ENCODE measurements around the gene ASGR1.
"Not testable (repeated sequence)": the region's sequence is repeated elsewhere in the genome, so short reads cannot be mapped to it uniquely, and the experiment has no call there.

ASGR1 gene

DNA sequence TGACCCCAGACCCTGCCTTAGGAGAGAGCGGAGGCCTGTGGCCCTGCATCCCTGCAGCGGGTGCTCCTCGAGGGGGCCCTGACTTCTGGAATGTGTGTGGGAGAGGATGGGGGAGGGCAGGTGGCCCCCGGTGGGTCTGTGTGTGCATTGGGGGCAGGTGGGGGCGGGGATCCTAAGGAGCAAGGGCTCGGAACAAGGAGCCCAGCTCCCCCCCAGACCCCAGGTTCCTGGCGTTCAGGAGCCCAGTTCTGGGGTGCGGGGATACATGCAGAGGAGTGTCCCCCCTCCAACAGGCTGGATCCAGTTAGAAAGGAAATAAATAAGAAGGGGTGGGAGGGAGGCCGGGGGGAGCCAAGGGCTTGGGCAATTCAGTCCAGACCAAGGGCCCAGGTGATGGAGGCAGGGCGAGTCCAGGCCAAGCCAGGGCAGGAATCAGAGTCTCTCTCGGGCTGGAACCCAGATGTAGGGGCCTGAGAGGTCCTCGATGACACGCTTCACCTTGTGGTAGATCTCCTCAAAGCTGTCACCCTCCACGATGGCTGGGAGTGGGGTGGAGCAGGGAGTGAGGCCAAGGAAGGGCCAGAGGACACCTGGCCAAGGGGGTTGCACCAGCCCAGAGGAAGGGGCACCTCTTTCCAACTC, 11.2 kb upstream of the ASGR1 start:
- no peak for DNase-seq

DNA sequence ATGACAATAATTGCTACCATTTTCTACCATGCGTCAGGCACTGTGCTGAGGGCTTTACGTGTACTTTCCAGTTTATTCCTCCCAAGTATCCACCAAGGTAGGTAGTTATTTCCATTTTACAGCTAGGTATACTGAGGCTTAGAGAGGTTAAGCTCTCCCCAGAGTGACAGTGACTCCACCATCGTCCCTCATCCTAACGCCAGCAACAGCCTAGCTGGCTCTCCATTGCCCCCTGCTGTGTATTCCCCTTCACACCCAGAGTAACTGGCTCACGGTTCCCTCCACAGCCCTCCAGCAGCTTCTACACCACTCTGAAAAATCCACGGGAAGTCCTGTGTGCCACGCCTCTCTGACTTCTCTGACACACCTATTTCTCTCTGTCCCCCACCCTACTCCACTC, 7.1 kb upstream of the ASGR1 start:
- DNase-seq: no peak

DNA sequence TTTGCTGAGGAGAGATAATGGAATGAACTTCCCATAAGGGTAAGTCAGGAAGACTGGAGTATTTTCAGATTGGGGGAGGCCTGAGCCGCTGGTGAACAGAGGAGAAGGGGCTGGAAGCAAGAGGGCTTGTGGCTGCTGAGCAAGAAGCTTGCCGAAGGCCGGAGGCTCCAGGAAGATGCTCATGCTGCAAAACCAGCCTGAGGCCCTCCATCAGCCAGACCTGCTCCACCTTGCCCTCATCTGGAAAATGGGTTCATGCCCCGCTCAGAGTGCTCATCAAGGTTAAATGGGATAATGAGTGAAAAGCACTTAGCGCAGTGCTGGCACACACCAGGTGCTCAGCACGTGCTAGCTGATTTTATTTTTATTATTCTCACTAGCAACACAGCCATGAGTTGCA, 5.5 kb upstream of the ASGR1 start:
- DNase-seq: no peak

- peak; percentile 3 to 31 for DNase-seq
Measured at GRCh38 chr17:7184091-7184488, 4.9 kb upstream of the ASGR1 start.

GRCh38 chr17:7183433-7184090, 4.4 kb upstream of the ASGR1 start:
- DNase-seq: no peak

GRCh38 chr17:7182101-7182500, 2.9 kb upstream of the ASGR1 start:
- not testable (repeated sequence) for DNase-seq

DNA sequence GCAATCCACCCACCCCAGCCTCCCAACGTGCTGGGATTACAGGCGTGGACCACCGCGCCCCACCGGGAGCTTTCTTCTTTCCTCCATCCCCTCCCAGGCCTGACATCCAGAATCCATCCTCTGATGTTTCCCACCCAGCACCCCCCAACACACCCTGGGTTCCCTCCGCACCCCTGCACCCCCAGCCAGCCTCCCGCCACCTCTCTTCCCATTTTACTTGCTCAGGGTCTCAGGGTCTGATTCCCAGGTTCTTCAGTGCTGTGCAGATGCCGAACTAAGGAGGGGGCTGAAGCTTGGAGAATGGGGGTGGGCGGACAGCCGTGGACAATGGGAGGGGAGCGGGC, 225 bp downstream of the ASGR1 start:
- no peak for DNase-seq

DNA sequence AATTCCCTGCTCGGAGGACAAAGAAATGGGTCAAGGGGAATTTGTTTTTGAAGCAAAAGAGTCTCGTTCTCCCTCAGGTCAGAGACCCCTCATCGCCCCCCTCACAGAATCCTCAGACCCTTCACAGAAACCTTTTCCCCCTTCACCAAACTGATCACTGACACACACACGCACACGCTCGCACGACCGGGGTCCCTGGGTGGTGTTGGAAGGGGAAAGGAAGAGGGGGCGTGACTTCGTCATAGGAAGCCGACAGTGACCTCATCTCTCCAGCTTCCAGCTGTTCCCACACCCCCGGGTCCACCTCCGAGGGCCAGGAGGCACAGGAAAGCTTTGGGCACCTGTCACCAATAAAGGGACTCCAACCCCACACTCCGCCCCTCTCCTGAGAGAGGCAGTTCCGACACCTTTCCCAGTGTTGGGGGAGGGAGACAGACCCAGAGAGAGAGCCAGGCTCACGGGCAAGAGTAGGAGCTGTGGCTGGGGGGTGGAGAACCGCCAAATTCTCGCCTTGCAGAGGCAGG, 1.2 kb downstream of the ASGR1 start:
- DNase-seq: peak in 1 of 2 experiments; percentile 21

DNA sequence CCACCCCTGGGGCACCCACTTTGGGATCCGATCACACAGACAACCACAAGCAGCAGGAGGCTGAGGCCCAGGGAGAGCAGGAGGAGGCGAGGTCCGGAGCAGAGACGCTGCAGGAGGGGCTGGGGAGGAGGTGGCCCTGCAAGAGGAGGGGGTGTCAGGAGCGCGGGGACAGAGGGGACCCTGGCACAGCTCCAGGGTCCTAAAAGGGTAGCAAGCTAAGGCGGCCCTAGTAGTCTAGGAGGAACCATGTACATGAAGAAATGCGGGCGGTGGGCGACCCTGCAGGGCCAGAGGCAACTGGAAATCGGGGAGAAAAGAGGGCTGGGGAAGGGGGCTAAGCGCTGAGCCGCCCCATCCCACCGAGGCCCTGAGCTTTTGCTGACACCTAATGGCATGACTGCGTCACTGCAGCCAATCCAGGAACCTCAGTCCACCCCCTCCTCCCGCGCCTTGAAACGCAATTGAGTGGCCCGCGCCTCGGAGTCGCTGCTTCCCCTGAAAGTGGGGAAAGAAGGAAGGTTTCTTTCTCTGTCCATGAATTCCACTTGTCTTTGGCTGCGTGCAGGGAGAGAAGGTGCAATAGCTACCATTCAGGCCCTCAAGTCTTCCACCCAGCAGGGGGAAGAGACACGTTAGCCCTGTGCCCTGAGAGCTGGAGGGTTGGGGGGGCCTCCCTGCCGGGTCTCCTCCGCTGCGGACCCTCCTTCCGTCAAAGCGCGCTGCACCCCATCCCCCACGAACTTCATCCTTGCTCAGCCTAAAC, 1.8 kb downstream of the ASGR1 start:
- DNase-seq: peak; percentile 9 to 48

DNA sequence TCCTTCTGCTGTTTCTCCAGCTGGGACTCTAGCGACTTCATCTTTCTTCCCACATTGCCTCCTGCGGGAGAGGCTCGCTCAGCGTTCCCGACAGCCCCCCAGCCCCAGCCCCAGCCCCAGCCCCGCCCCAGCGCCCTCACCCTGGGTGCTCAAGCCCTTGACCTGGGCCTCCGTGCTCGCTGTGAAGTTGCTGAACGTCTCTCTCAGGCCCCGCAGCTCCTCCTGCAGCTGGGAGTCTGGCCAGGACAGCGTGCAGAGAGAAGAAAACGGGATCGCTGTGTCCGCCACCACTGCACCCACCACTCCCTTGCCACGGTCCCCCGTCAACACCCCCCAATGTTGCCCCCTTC, 2.4 kb downstream of the ASGR1 start:
- no peak for DNase-seq

DNA sequence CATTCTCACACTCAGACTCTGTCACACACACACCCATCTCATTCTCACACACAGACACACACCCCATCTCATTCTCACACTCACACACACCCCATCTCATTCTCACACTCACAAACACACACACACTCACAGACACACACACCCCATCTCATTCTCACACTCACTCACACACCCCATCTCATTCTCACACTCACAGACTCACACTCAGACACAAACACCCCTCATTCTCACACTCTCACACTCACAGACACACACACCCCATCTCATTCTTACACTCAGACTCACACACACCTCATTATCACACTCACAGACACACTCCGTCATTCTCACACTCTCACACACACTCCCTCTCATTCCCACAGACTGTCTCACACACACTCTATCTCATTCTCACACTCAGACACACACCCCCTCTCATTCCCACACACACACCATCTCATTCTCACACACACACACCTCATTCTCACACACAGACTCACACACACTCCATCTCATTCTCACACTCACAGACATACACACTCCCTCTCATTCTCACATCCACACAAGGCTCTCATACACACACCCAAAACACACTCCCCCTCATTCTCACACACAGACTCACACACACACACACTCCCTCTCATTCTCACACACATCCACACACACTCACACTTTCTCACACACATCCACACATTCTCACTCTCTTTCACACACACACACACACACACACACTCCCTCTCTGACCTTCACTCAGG, 2.9 kb downstream of the ASGR1 start:
- no peak for DNase-seq

GRCh38 chr17:7175330-7175733, 3.8 kb downstream of the ASGR1 start:
- no peak for DNase-seq

DNA sequence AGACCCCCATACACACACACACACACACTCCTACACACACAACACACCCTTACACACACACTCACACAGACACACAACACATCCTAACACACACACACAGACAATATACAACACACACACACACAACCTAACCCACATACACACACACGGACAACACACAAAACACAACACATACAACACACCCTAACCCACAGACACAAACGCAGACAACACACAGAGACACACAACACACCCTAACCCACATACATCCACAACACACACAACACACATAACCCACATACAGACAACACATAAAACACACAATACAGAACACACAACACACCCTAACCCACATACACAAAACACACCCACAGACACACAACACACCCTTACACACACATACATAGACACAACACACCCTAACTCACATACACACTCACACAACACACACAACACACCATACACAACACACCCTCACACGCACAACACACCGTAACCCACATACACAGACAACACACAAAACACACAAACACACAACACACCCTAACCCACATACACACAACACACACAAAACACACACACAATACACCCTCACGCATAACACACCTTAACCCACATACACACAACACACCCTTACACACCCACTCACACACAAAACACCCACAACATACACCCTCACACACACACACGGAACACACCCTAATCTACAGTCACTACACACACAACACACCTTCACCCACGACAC, 4.4 kb downstream of the ASGR1 start:
- no peak for DNase-seq

- no peak for DNase-seq
Measured at GRCh38 chr17:7173687-7174602, 5.2 kb downstream of the ASGR1 start.

DNA sequence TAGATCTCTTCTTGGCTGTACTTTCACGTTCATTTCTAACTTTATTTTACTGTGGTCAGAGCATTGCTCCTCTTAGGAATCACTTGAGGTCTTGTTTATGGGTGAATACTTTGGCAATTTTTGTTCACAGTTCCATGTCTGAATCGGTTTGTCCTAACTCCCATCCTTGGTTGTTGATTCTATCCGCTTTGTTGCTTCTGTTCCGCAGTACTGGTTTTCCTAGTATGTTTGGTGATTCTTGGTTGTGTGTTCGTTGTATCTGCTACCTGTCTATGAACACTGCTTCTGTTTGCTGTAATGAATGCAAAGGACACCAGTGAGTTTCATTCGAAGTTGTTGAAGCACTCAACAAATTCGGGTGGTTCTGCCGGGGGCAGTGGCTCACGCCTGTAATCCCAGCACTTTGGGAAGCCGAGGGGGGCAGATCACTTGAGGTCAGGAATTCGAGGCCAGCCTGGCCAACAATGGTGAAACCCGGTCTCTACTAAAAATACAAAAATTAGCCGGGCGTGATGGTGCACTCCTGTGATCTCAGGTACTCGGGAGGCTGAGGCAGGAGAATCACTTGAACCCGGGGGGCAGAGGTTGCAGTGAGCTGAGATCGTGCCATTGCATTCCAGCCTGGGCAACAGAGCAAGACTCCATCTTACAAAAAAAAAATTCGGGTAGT, 6.5 kb downstream of the ASGR1 start:
- DNase-seq: not testable (repeated sequence)

- DNase-seq: not testable (repeated sequence)
Measured at GRCh38 chr17:7169565-7169908, 9.6 kb downstream of the ASGR1 start.

DNA sequence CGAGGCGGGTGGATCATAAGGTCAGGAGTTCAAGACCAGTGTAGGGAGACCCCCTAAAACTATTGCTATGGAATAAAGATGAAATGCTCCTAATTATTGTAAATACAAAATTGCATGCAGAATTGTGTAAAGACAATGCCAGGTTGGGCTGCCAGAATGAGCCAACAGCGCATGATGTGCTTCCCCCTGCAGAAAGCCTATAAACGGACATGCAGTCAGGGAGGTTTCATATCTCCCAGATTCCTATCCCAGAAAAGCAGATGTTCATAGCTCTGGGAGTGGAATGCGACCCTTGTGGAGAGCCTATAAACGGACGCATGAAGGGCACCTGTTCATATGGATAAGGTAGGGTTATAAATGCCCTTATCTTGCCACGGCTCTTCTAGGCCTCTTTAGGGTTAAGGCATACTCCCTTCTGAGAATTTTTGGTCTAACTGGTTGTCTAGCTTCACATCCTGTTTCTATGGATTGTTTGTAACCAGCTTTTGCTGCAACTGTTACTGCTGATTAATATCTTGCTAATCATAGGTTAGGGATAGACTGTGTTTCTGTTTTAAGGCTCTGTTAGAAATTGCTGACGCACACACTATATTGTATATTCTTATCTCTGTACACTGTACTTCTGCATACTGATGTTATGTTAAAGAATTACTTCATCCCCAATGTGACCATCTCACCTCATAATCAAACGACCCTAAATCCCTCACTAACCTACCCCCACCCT, 10.2 kb downstream of the ASGR1 start:
- not testable (repeated sequence) for DNase-seq

- no peak for DNase-seq
Measured at GRCh38 chr17:7167832-7168231, 11.3 kb downstream of the ASGR1 start.

- DNase-seq: no peak
Measured at GRCh38 chr17:7166873-7167272, 12.3 kb downstream of the ASGR1 start.

DNA sequence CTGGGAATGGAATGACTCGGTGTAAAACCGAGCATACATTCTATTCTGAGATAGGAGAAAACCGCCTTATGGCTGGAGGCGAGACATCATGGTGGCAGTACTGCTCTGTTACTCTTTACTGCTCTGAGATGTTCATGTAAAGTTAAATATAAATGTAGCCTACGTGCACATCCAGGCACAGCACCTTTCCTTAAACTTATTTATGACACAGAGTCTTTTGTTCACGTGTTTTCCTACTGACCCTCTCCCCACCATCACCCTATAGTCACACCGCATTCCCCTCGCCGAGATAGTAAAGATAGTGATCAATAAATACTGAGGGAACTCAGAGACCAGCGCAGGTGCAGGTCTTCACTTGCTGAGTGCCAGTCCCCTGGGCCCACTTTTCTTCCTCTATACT, 19.6 kb downstream of the ASGR1 start:
- DNase-seq: not testable (repeated sequence)

Measured in NCI-H524 (cell line).